Nucleus accumbens (tissue), 56 donors: Measurements from ENCODE around the gene BBS2.
"Not testable (repeated sequence)": the region's sequence is repeated elsewhere in the genome, so short reads cannot be mapped to it uniquely, and the experiment has no call there.

Experiments used
- DNase-seq, 56 donors: peaks; one replicate each; lab custom pipeline; 2025; lab: John Stamatoyannopoulos, UW

Gene BBS2

DNA sequence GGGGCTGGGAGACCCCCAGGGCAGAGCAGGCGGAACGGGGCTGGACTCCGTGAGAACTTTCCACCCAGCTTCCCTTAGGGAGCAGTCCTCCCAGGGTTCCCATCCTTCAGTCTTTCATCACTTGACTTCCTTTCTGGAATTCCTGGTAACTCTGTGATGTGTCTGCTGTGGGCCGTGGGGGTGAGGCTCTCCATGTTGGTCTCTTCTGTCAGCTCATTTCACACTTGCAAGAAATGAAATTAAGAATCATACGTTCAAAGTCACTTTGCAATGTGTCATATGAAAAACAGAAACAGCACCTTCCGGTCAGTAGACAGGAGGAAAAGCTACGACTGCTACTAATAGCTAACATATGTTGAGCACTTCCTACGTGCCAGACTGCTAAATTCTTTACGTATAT is 5.4 kb upstream of the BBS2 start:
- no peak for DNase-seq

GRCh38 chr16:56520251-56520577 is 390 bp upstream of the BBS2 start:
- no peak for DNase-seq

DNA sequence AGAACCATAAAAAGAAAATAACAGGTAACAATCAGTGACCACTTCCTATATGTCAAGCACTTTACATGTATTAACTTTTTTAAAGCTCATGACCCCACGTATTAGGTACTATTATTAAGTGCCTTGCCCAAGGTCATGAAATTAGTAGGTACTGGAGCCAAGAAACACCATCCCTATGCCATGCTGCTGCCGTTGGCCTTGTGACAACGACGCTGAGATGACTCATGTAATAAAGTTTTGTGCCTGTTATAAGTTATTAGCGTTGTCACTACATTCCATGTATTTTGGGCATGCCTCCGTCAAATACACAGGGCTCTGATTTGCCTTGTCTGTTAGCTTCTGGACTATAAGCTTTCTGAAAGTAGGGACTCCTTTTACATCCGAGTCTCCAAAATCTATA is 1.4 kb downstream of the BBS2 start:
- peak in 1 of 56 donors; percentile 19 for DNase-seq

DNA sequence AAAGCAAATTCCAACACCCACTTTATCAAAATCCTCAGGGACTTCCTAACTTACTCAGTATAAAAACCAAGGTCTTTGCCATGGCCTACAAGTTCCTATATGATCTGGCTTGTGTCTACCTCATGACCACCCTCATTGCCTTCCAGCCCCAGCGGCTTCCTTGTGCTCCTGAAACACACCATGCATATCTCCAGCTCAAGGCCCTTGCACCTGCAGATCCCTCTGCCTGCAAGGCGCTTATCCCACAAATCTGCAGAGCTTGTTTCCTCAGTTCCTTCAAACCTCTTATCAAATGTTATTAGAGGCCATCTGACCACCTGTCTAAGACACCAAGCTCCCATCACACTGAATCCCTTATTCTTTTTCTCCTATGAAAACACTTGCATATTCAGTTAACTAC is 2.6 kb downstream of the BBS2 start:
- DNase-seq, result no peak

- peak in 3 of 56 donors; percentile 10 to 22 (median 15) for DNase-seq
These were observed 4.2 kb downstream of the BBS2 start for GRCh38 chr16:56515665-56516064.

DNA sequence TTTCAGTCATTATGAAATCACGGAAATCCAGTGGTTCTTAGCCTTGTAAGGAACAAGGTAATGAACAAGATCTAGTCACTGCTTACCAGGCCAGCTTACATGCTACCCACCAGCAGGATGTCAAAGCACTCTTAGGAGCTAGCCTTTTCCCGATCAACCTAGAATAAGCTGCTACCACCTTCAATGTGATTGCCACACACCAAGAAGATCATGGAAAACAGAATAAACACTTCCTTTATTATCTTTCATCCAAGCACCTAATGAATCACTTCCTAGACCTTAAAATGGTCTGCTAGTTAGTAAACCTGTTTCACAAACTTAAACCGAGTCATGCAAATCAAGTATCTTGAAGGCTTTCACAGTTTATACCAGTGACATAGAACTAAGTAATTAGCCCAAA is 5.0 kb downstream of the BBS2 start:
- DNase-seq, result no peak

- DNase-seq, result peak in 30 of 56 donors; percentile 13 to 76 (median 29)
These were observed 5.9 kb downstream of the BBS2 start for GRCh38 chr16:56513972-56514371.

DNA sequence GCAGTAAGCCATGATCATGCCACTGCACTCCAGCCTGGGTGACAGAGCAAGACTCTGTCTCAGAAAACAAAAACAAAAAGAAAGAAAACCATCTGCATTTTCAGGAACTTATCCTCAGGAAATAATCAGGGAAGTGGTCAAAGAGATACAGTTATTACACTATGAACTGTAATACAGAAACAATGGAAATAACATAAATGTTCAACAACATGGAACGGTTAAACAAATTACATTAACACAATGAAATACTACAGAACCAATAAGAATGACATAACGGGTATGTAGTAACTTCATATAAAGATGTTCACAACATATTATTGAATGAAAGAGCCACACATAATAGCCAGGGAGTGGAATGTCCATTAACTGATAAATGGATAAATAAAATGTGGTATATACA is 6.7 kb downstream of the BBS2 start:
- DNase-seq, result no peak

DNA sequence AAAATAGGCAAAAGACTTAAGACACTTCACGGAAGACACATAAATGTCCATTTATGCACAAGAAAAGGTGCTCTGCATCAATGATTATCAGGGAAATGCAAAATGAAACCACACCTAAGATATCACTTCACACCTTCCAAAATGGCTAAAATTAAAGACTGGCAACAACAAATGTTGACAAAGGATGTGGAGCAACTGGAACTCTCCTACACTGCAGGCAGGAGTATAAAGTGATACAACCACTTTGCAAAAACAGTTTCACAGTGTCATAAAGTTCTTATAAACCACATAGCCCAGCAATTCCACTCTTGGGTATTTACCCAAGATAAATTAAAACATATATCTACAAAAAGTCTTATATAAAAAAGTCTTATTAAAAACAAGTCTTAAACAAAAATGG is 7.8 kb downstream of the BBS2 start:
- no peak for DNase-seq

DNA sequence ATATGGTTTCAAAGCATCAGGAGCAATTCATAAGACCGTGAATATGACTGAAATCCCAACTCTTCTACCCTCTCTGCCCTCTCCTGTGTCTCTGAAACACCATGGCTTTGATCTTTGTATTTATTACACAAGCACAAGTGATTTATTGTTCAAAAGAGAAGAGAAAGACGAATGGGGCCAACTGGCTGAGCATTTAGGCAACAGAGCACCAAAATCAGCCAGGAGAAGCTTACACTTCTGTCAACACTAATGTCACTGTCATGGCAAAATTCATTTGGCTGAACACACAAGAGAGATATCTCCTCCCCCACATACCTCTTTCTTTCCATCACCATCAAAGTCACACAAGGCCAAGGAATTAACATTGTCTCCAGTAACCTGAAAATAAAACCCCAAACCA is 9.3 kb downstream of the BBS2 start:
- no peak for DNase-seq

- DNase-seq, result no peak
These were observed 12.9 kb downstream of the BBS2 start for GRCh38 chr16:56506941-56507340.

- peak in 3 of 56 donors; percentile 10 to 39 (median 11) for DNase-seq
These were observed 14.6 kb downstream of the BBS2 start for GRCh38 chr16:56505181-56505580.

DNA sequence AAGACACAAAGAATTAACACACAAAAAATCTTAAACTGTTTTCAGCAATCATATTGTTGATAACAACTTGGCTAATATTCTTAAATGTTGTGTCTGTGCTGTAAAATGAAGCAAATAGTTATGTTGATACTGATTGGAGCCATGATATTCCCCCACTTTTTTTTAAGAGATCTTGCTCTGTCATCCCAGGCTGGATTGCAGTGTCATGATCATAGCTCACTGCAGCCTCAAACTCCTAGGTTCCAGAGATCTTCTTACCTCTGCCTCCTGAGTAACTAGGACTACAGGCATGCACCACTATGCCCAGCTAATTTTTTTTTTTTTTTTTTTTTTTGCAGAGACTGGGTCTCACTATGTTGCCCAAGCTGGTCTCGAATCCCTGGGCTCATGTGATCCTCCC is 26.0 kb downstream of the BBS2 start:
- no peak for DNase-seq

DNA sequence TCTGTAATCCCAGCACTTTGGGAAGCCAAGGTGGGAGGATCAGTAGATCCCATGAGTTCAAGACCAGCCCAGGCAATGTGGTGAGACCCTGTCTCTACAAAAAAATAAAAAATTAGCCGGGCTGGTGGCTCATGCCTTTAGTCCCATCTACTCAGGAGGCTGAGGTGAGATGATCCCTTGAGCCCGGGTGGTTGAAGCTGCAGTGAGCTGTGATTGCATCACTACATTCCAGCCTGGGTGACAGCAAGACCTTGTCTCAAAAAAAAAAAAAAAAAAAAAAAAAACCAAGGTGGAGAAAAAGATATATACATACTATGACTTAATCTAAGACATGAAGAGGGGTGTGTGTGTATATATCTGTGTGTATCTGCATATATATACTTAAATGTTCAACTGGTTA is 26.7 kb downstream of the BBS2 start:
- no peak for DNase-seq

DNA sequence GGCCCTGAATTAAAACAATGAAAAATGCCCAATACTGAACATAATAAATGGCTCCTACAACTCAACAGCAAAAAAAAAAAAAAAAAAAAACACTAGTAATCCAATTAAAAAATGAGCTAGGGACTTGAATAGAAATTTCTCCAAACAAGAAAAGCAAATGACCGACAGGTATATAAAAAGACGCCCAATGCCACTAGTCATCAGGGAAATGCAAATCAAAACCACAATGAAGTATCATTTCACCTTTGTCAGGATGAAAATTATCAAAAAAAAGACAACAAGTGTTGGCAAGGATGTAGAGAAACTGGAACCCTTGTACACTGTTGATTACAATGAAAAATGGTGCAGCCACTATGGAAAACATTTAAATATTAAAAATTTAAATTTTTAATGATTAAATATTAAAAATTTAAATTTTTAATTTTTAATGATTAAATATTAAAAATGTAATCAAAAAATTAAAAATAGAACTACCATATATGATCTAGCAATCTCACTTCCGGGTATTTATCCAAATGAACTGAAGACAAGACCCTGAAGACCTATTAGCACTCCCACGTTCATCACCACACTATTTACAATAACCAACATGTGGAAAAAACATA is 28.1 kb downstream of the BBS2 start:
- no peak for DNase-seq

DNA sequence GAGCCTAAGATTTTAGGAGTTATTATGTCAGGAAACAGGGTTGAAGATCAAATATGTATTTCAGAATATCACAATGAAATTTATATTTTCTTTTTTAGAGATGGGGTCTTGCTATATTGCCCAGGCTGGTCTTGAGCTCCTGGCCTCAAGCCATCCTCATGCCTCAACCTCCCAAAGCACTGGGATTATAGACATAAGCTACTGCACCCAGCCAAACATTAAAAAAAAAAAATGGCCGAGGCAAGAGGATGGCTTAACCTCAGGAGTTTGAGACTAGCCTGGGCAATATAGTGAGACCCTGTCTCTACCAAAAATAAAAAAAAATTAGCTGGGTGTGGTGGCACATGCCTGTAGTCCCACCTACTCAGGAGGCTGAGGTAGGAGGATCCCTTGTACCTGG is 31.0 kb downstream of the BBS2 start:
- not testable (repeated sequence) for DNase-seq

- peak in 36 of 56 donors; percentile 5 to 58 (median 38) for DNase-seq
These were observed 31.8 kb downstream of the BBS2 start for GRCh38 chr16:56488035-56488434.

- no peak for DNase-seq
These were observed 36.4 kb downstream of the BBS2 start for GRCh38 chr16:56483394-56483793.

- no peak for DNase-seq
These were observed 37.1 kb downstream of the BBS2 start for GRCh38 chr16:56482683-56483236.

DNA sequence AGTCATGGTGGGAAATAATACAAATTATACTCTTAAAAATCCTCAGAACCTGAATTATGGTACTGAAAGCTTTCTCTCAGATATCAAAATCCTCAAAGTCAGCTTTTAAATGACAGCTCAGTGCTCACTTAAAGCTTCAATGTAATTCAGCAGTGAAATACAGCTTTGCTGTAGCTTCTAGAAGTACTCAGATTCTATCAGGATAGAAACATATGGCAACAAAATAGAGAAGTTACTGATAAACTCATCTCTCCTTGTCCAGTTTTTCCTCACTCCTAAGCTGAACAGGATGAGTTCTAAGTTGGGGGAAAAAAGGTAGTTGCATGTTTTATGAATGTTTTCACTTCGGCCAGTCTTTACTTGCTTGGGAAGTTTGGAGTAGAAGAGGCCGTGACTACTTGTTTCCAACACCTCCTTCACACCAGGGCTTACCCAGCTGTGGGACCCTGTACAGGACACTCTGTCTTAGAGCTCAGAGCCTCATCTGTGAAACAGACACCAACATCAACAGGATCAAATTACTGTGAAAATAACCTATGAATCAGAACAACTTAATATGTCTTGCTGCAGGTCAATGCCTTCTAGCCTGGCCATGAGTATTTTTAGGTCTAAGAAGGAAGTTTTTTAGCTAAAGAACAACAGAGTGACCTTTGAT is 38.2 kb downstream of the BBS2 start:
- no peak for DNase-seq

GRCh38 chr16:56480776-56481467 is 38.9 kb downstream of the BBS2 start:
- peak in 3 of 56 donors; percentile 7 to 15 (median 8) for DNase-seq

GRCh38 chr16:56479469-56479868 is 40.4 kb downstream of the BBS2 start:
- DNase-seq, result no peak
